Erythroblast (primary cell): Measurements from ENCODE around the gene LRP5.
"Not testable (repeated sequence)": the region's sequence is repeated elsewhere in the genome, so short reads cannot be mapped to it uniquely, and the experiment has no call there.

Experiments used
- DNase-seq, 2 experiments: peaks; one replicate each; lab custom pipeline; 2025; lab: John Stamatoyannopoulos, UW
- GATA1 ChIP-seq: IDR thresholded peaks from 2 replicates; pipeline ENCODE4 v1.6.1; 2011; ENCODE audit warnings: low read depth, mild to moderate bottlenecking, control low read depth, low read length, moderate library complexity
- POLR2A ChIP-seq: IDR thresholded peaks from 2 replicates; pipeline ENCODE4 v1.6.1; 2011; ENCODE audit warnings: mild to moderate bottlenecking, low read length

Gene LRP5

DNA sequence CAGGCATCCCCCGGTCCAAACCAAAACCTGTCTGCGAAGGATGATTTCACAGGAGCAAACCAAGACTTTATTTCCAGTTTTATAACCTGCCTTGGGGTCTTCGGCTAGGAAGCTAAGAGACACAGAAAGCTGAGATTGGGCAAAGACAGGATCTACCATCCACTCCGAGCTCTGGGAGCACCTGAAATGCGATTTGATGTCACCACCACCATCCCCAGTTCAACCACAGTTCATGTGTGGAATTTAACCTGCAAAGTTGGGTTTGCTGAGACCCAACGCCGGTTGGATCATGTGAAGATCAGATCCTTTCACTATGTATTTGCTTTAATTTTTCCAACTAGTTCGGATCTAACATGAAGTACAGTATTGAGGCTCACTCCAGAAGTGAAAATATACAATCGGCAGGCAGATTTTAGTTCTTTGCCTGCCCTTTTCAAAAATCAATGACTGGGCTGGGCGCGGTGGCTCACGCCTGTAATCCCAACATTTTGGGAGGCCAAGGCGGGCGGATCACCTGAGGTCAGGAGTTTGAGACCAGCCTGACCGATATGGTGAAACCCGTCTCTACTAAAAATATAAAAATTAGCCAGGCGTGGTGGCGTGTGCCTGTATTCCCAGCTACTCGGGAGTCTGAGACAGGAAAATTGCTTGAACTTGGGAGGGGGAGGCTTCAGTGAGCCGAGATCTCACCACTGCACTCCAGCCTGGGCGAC lies 39.2 kb upstream of the LRP5 start:
- no peak for DNase-seq
- TF ChIP-seq GATA1 = no peak
- no peak for TF ChIP-seq POLR2A

DNA sequence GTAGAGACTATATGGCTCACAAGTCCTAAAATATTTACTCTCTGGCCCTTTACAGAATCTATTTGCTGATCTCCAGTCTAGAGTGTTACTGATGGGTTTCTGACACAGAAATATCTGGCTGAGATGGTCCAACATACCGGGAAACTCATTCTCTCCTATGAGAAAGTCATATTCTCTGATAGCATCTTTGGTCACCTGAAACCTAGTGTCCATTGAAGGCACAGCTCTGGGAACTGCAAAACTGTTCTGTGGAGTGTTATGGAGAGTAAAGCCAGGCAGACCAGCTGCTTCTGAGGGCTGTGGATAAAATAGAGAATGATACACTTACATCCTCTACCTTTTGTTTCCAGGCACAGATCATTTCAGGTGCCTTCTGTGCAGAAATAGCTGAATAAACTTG lies 38.1 kb upstream of the LRP5 start:
- DNase-seq = no peak
- TF ChIP-seq GATA1 = no peak
- TF ChIP-seq POLR2A = no peak

DNA sequence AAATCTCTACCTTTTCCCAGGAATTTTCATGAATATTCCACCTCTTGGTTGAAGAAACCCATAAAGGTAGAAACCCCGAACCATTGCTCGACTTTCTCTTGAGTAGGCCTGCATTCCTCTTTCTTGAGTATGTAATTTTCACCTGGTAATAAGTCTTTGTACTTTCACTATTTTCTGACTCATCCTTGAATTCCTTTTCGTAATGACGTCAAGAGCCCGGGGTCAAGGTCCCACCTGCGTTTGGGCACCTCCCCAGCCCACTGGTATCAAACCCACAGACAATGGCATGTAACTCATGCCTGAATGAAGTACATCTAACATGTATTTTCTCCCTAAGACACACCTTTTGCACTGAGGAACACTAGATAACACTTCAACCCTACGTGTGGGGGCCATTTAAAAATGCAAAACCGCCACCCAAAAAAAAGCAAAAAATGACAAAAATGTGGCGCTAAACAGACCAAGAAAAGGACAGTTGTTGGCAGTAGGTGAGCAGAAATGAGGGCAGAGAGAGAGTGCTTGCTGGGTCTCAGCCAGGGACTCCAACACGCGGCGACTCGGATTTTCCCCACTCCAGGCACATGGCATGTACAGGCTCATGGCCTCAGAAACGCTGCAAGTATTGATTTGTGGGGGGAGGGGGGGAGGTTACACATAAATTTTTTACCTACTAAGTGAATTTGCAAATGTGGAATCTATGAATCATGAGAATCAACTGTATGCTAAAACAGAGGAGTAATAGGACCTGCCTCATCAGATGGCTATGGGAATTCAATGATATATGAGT lies 36.5 kb upstream of the LRP5 start:
- no peak for TF ChIP-seq POLR2A
- no peak for TF ChIP-seq GATA1
- DNase-seq = no peak

DNA sequence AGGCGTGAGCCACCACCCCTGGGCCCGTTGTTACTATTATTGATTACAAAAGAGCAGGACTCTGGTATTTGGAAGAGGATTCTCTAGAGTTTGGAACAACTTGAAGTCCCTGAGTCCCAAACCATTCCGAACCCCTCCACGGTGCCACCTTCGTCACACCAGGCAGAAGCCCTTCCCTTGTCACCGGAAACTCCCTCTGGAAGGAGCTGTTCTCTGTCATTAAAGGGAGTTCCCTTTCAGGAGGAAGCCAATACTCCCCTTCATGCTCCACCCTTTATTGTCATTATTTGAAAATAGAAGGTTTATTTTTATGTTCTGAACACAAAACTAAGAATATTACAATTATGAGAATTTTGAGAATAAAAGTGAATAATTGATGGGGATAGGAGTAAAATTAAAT lies 35.5 kb upstream of the LRP5 start:
- TF ChIP-seq POLR2A (no peak), GATA1 (no peak)
- no peak for DNase-seq

GRCh38 chr11:68279676-68280075 lies 32.7 kb upstream of the LRP5 start:
- TF ChIP-seq GATA1 (no peak), POLR2A (no peak)
- DNase-seq = no peak

DNA sequence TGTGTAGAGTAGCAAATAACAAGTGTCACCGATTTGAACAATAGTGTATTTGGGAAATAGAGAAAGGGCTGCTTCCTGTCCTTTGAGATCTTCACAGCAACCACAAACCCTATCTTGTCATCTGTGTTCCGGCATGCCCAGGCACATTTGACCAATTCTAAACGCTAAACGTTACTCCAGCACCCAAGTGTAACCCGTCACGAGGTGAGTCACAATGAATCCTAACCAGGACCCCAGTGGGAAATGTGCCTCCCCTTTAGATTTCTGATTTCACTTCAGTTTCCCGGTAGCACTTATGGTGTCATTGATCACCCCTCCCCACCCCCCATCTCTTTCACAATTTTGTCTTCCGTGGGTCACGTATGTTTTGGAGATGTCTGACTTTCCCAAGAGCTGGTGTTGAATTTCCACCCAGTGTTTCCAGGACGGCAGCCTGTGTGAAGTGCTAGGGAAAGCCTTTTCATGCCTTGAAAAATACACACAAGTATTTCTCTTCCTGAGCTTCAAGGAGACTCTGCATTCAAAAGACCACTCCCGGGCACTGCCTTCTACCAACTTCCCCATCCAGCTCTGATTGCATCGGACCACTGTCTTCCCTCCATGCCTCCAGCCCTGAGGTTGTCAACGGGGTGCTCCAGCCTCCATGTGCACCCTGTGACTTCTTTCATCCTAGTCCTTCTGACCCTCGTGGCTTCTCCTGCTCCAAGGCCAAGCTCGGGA lies 30.1 kb upstream of the LRP5 start:
- peak; percentile 17 to 30 for DNase-seq
- no peak for TF ChIP-seq POLR2A
- TF ChIP-seq GATA1 = no peak

GRCh38 chr11:68282861-68283230 lies 29.5 kb upstream of the LRP5 start:
- no peak for TF ChIP-seq POLR2A
- no peak for TF ChIP-seq GATA1
- DNase-seq = no peak

DNA sequence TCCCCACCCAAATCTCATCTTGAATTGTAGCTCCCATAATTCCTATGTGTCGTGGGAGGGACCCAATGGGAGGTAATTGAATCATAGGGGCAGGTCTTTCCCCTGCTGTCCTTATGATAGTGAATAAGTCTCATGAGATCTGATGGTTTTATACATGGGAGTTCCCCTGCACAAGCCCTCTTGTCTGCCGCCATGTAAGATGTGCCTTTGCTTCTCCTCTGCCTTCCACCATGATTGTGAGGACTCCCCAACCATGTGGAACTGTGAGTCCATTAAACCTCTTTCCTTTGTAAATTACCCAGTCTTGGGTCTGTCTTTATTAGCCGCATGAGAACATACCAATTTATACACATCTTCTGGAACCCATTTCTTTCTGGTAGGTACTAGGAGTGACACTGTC lies 27.8 kb upstream of the LRP5 start:
- DNase-seq = not testable (repeated sequence)

- TF ChIP-seq POLR2A = no peak
- no peak for TF ChIP-seq GATA1
Measured at GRCh38 chr11:68287419-68287818, 25.0 kb upstream of the LRP5 start.

DNA sequence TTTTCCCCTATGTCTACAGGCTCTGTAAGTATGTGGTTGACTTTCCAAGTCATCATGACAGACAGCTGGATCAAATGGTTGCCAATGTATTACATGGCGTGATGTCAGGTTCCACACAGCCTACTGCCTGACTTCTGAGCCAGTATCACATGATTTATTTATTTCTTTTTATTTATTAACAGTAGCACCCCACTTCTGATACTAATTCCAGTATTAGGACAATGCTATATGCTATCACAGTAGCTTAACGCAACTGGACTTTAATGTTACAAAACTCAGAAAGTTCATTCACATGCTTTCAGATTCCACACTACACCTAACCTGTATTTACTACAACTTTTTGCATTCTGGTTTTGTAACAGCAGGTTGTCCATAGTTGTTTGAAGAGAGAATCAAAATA lies 22.9 kb upstream of the LRP5 start:
- TF ChIP-seq POLR2A = no peak
- no peak for TF ChIP-seq GATA1
- no peak for DNase-seq

More at GRCh38 chr11:68287419-68287818, 25.0 kb upstream of the LRP5 start:
- DNase-seq = peak in 1 of 2 experiments; percentile 27

DNA sequence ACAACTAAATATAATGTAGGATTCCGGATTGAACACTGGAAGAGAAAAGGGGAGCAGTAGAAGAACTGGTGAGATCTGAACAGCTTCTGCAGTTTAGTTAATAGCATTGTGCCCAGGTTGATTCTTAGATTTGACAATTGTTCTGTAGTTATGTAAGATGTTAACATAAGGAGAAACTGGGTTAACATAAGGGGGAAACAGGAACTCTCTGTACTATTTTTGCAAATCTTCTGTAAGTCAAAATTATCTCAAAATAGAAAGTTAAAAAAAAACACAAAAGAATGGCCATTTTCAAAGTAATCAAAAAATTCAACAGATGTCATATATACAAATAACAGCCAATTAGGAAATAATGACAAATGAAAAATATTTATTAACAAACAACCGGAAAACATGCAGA lies 18.7 kb upstream of the LRP5 start:
- TF ChIP-seq POLR2A (no peak), GATA1 (no peak)
- no peak for DNase-seq

DNA sequence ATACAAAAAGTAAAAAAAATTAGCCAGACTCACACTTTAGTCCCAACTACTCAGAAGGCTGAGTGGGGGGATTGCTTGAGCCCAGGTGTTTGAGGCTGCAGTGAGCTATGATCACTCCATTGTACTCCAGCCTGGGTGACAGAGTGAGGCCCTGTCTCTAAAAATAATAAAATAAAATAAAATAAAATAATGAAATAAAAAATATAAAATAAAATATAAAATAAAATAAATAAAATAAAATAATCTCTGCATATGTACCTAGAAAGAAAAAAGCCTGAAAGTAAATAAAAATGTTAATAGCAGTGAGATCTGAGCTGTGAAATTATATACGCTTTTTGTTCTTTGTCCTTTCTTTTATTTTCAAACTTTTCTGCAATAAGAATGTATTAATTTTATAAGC lies 17.1 kb upstream of the LRP5 start:
- no peak for DNase-seq
- TF ChIP-seq GATA1 (no peak), POLR2A (no peak)

- DNase-seq = no peak
- TF ChIP-seq GATA1 = no peak
- no peak for TF ChIP-seq POLR2A
Measured at GRCh38 chr11:68295940-68296339, 16.5 kb upstream of the LRP5 start.

- no peak for DNase-seq
Measured at GRCh38 chr11:68296344-68297051, 15.9 kb upstream of the LRP5 start.

More at GRCh38 chr11:68296344-68297051, 15.9 kb upstream of the LRP5 start:
- TF ChIP-seq GATA1 (no peak), POLR2A (no peak)
